Stimulated activated CD8-positive, alpha-beta memory T cell treated with anti-CD3 and anti-CD28 coated beads, Interleukin-7, amount 100 ng/mL, for 48 hours (primary cell): ENCODE measurements around the gene KRTAP4-9.
"Not testable (repeated sequence)": the region's sequence is repeated elsewhere in the genome, so short reads cannot be mapped to it uniquely, and the experiment has no call there.

Experiments
- DNase-seq, 2 donors: peaks; one replicate each; pipeline ENCODE4 v3.0.0-alpha.2; 2020; ENCODE audit warnings: low read depth in 1 of 2; ENCODE audit errors: extremely low read depth in 1 of 2

Gene KRTAP4-9

DNA sequence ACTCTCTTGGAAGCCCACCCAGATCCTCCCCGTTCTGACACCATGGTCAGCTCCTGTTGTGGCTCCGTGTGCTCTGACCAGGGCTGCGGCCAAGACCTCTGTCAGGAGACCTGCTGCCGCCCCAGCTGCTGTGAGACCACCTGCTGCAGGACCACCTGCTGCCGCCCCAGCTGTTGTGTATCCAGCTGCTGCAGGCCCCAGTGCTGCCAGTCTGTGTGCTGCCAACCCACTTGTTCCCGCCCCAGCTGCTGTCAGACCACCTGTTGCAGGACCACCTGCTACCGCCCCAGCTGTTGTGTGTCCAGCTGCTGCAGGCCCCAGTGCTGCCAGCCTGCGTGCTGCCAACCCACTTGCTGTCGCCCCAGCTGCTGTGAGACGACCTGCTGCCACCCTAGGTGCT lies at the start of gene KRTAP4-9:
Gene KRTAP4-9 (plus strand): TSS at position 43 of the 400 bp plus-strand sequence. CDS start 0 bp downstream, at position 43.
- not testable (repeated sequence) for DNase-seq

- DNase-seq: no peak
These were observed 47.6 kb upstream of the KRTAP4-9 start for GRCh38 chr17:41057547-41057946.

DNA sequence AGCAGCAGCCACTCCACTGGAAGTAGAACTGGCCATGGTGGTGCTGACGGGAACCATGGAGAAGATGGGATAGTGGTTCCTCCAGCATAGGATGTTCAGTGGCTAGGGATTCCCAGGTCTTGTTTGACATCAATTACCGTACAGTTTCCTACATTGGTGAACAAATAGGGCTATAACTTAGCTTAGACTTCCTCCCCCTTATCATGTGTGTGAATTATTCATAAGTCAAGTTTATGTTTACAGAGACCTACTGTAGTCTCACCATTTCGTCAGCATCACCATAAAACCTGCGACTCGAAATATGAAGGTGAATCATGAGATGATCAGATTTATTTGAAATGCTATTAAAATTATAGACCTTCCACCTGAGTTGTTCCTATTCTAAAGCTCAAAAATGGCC lies 46.4 kb upstream of the KRTAP4-9 start:
- no peak for DNase-seq

GRCh38 chr17:41059276-41060051 lies 45.7 kb upstream of the KRTAP4-9 start:
- DNase-seq: not testable (repeated sequence)

DNA sequence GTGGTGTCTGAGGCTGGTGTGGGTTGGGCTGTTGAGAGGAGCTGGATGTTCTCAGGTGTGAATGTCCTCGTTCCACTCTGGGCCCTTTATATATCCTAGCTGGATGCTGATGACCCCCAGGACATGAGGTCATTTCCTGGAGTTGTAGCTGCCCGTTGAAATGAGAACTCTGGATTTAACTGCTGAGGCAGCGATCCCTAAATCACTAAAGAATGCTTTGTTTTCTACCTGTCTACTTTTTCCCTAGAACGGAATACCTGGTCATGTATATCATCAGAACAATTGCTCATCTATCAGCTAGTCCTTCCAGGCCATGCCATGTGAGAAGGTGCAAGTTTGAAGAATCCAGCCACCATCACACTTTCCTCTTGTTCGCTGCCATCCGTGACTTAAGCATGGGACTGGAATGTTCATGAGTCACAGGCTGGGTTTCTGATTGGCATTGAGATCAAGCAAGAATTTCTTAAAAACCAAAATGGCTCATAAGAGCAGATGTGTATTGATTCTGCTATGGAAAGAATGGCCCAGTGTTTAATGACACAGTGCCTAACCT lies 45.1 kb upstream of the KRTAP4-9 start, which contains the start of gene KRTAP2-3:
Gene KRTAP2-3 (minus strand): TSS at position 63 of the 553 bp plus-strand sequence. CDS start 64 bp downstream, outside the sequence.
- no peak for DNase-seq

DNA sequence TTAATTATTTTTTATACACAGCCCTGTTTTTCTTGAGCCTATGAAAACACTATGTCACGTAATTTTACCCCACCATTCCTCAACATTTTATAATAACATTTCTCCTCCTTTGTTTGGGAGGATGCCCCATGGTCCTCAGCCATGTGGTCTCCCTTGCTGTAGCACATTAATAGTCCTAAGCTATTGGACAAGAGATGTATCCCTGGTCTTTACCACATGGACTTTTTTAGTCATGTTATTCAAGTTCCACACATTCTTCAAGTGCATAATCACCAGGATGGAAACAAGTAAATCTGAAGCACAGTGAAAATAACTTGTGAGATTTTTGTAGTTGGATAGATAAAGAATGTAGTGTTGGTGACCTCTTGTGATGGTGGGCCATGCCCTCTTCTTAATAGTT lies 43.2 kb upstream of the KRTAP4-9 start:
- no peak for DNase-seq

DNA sequence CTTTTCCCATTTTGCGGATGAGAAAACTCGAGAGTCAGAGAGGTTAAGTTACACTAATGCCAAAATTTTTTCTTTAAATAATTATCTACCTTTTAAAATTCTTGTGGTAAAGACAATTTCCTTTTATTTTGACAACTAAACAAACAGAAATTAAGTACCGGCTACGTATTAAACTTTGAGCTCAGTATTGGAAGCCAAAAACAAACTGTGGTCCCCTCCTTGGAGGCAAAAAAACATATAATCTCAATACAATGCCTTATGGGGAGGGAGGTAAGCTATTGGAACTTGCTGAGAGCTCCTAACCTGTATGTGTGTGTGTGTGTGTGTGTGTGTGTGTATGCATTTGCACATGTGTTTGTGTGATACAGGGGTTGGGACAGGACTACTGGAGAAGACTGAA lies 41.7 kb upstream of the KRTAP4-9 start:
- no peak for DNase-seq

GRCh38 chr17:41064301-41064700 lies 40.9 kb upstream of the KRTAP4-9 start:
- no peak for DNase-seq

GRCh38 chr17:41065016-41065689 lies 40.0 kb upstream of the KRTAP4-9 start:
- not testable (repeated sequence) for DNase-seq

DNA sequence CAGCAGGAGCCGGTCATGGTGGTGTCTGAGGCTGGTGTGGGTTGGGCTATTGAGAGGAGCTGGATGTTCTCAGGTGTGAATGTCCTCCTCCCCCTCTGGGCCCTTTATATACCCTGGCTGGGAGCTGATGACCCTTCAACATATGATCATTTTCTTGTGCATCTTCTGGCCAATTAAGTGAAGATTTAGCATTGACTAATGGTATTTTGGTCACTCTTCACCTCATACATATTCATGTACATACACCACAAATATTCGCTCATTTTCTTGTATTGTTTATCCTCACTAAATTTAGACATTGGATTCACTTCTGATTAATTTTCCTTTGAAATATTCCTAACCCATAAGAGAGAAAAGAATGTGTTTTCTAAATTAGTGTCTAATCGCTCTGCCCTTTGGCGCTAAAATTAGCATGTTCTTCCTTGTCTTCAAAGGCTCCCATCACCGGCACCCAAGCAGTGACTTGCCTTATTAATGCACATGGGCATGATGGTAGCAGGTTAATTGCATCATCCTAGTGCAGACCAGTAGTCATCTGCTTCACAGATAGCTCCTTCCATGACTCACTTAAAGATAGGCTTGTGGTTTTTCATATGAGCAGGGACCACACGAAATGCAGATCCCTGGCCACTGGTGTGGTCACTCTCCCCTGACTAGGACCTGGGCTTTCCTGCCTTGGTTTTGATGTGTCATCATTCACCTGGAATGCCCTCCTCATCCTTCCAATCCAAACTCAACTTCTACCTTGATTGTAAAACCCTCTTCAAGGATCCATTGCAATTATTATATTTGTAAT lies 39.2 kb upstream of the KRTAP4-9 start, which contains the start of gene KRTAP2-4:
Gene KRTAP2-4 (minus strand): TSS at position 51 of the 796 bp plus-strand sequence. CDS start 34 bp downstream, at position 17.
- DNase-seq: no peak

GRCh38 chr17:41067281-41067680 lies 37.9 kb upstream of the KRTAP4-9 start:
- DNase-seq: no peak

- DNase-seq: no peak
These were observed 36.2 kb upstream of the KRTAP4-9 start for GRCh38 chr17:41069031-41069430.

DNA sequence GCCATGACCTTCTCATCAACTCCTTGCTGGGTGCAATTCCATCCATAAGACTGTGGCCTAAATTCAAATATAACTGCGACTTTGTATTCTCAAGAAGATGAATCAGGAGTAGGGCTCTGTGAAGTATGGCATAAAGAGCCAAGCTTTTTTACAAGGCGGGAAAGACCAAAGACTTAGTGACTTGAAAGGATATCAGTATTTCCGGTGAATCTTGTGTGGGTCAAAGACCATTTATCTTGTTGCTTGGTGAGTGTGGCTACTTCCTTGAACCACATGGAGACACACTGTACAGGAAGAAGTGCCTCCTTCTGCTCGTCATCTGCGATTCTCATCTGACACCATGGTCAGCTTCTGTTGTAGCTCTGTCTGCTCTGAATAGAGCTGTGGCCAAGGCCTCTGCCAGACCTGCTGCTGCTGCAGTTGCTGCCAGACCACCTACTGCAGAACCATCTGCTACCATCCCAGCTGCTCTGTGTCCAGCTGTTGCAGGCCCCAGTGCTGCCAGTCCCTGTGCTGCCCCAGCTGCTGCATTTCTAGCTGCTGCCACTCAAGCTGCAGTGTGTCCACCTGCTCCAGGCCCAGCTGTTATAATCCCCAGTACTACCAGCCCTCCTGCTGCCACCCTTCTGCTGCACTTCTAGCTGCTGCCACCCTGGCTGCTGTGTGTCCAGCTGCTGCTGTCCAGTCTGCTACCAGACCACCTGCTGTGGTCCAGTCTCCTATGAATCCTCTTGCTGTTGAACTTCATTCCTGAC lies 33.4 kb upstream of the KRTAP4-9 start:
- DNase-seq: no peak

DNA sequence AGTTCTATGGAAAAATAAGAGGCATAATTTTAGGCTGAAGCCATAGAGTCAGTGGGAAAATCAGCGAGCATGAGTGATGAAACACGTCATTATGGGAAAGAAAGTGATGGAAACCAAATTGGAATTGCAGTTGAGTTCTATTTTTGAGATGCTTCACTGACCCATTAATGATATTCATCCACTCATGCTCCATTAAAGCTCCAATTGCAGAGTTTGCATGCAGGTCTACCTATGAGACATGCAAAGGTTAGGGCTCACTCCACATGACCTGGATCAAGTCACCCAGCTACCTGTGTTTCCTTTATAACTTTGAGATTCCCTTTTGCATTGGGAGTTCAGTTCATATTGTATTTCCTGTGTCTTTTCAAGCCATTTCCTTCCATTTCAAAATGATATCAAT lies 31.5 kb upstream of the KRTAP4-9 start:
- no peak for DNase-seq

GRCh38 chr17:41076788-41077187 lies 28.4 kb upstream of the KRTAP4-9 start:
- no peak for DNase-seq

GRCh38 chr17:41082626-41083025 lies 22.6 kb upstream of the KRTAP4-9 start:
- no peak for DNase-seq

GRCh38 chr17:41083427-41083826 lies 21.8 kb upstream of the KRTAP4-9 start:
- not testable (repeated sequence) for DNase-seq

DNA sequence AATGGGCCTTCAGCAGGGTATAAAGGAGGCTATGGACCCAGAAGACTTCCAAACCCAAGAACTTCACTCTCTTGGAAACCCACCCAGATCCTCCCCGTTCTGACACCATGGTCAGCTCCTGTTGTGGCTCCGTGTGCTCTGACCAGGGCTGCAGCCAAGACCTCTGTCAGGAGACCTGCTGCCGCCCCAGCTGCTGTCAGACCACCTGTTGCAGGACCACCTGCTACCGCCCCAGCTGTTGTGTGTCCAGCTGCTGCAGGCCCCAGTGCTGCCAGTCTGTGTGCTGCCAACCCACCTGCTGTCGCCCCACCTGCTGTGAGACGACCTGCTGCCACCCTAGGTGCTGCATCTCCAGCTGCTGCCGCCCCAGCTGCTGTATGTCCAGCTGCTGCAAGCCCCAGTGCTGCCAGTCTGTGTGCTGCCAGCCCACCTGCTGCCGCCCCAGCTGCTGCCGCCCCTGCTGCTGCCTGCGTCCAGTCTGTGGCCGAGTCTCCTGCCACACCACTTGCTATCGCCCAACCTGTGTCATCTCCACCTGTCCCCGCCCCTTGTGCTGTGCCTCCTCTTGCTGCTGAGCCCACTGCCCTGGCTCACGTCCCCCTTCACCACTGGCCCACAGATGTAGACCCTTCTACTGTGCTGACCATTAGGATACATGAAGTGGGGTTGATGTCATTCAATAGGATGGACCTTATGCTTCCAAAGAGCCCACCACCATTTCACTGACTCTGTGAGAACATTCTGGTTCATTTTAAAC lies 20.9 kb upstream of the KRTAP4-9 start, which contains the start of gene KRTAP4-7:
Gene KRTAP4-7 (plus strand): TSS at position 51 of the 757 bp plus-strand sequence. CDS start 57 bp downstream, at position 108.
- DNase-seq: not testable (repeated sequence)

DNA sequence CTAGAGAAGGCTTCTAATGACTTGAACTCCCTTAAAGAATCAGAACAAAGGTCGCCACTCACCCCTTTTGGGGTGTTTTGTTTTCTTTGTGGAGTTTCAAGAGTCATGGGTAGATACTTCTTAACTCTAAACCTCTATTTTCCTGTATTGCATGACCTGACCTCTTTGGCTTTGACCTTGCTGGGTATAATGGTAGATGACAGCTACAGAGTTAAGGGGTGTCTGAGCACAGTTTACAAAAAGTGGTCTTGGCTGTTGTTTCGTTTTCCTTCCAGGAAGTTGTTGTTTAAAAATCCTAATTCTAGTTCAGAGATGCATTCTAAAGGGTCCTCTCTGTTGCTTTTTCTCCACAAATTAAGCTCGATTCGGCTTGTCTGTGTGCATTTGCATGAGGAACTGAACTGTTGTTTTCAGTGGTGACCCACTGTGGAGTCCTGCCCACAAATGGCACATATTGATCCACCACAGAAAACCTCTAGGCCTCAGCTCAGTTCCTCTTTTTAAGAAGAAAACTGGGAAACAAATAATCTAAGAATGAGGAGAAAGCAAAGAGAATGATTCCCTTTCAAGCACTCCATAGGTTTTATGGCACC lies 16.3 kb upstream of the KRTAP4-9 start:
- DNase-seq: not testable (repeated sequence)
